Spinal cord (tissue), 10 donors: ENCODE measurements around the gene PCDHB9. TPM values are rescaled to one million over a fixed set of nuclear protein-coding genes. Genes with fewer than 3 reads are reported as not detected.
"Not testable (repeated sequence)": the region's sequence is repeated elsewhere in the genome, so short reads cannot be mapped to it uniquely, and the experiment has no call there.

Experiments
- DNase-seq, 6 donors: peaks; one replicate each; pipeline versions ENCODE4 v3.0.0 to v3.0.0-alpha.2; 2013 to 2015; ENCODE audit warnings: low spot score in 6 of 6, low read depth in 4 of 6
- H3K27ac ChIP-seq: one replicate; pipeline ENCODE4 v1.5.1; 2013; ENCODE audit warnings: low read depth, low read length, control low read depth
- H3K27me3 ChIP-seq: one replicate; pipeline ENCODE4 v1.6.1; 2013; ENCODE audit warnings: low read length; ENCODE audit not compliant: control insufficient read depth, insufficient read depth
- H3K36me3 ChIP-seq: one replicate; pipeline ENCODE4 v1.6.1; 2013; ENCODE audit warnings: low read length; ENCODE audit not compliant: control insufficient read depth, insufficient read depth
- H3K4me1 ChIP-seq: one replicate; pipeline ENCODE4 v1.6.1; 2013; ENCODE audit warnings: low read length; ENCODE audit not compliant: control insufficient read depth, insufficient read depth
- H3K4me3 ChIP-seq: one replicate; pipeline ENCODE4 v1.5.1; 2013; ENCODE audit warnings: low read depth, low read length, control low read depth
- H3K9me3 ChIP-seq: one replicate; pipeline ENCODE4 v1.6.1; 2013; ENCODE audit warnings: low read length; ENCODE audit not compliant: control insufficient read depth, insufficient read depth
- WGBS: methylation state at CpG from one replicate; pipeline ENCODE4 v1.1.5; 2013; ENCODE audit warnings: missing lambda C conversion rate; ENCODE audit not compliant: insufficient coverage; 5-methylcytosine and 5-hydroxymethylcytosine counted together
- polyA plus RNA-seq, 2 donors: library from polyadenylated mRNA; unstranded; fragments of 120-200 nt; gene quantifications; one replicate each; pipeline ENCODE4 v1.2.1, GENCODE V29; 2013; ENCODE audit not compliant: insufficient read length in 2 of 2
- total RNA-seq, 2 donors: library from RNA; depleted of rRNA in 1 of 2; stranded (reverse); fragments of 120-200 nt in 1 of 2; fragments of >200 nt in 1 of 2; gene quantifications; one replicate each; pipeline versions ENCODE4 v1.2.3 to v1.2.4, GENCODE V29; 2013 to 2014
- donor health status: healthy.

The PCDHB9 gene
- total and polyA plus RNA-seq, 4 donors: 2.9 to 8.5 (median 5.2) TPM

- 22% methylated on average over 19 of the region's 30 CpGs for WGBS
- H3K9me3 ChIP-seq: peaks cover 15% of the 10 kb centered on the region
Observed at GRCh38 chr5:141225421-141225820, 38.5 kb downstream of the PCDHB9 start.

GRCh38 chr5:141234109-141234667, 47.2 kb downstream of the PCDHB9 start:
- DNase-seq: peak in 2 of 6 donors; percentile 33 to 45
- H3K4me3 ChIP-seq: no peak overlapping the region
- peaks cover 14% of the 10 kb centered on the region for H3K9me3 ChIP-seq
- no peak overlapping the region for H3K27ac ChIP-seq
- no peaks in the 10 kb centered on the region for H3K36me3 ChIP-seq
- no peaks in the 10 kb centered on the region for H3K27me3 ChIP-seq
- WGBS: 1% methylated on average over 14 of the region's 15 CpGs
- no peaks in the 10 kb centered on the region for H3K4me1 ChIP-seq

More at GRCh38 chr5:141225421-141225820, 38.5 kb downstream of the PCDHB9 start:
- not testable (repeated sequence) for H3K27me3 ChIP-seq, H3K4me1 ChIP-seq, H3K27ac ChIP-seq, DNase-seq, H3K36me3 ChIP-seq, H3K4me3 ChIP-seq

GRCh38 chr5:141235922-141236321, 49.0 kb downstream of the PCDHB9 start:
- H3K4me3 ChIP-seq, H3K27ac ChIP-seq, DNase-seq, H3K4me1 ChIP-seq, H3K27me3 ChIP-seq, H3K36me3 ChIP-seq: not testable (repeated sequence)
- 17% methylated on average over 40 of the region's 40 CpGs for WGBS
- peaks cover 20% of the 10 kb centered on the region for H3K9me3 ChIP-seq

- 14% methylated on average over 29 of the region's 32 CpGs for WGBS
- H3K27me3 ChIP-seq: no peaks in the 10 kb centered on the region
- H3K27ac ChIP-seq: no peak overlapping the region
- peaks cover 23% of the 10 kb centered on the region for H3K9me3 ChIP-seq
- H3K4me1 ChIP-seq: no peaks in the 10 kb centered on the region
- H3K4me3 ChIP-seq: no peak overlapping the region
- DNase-seq: no peak
- peaks cover 4% of the 10 kb centered on the region for H3K36me3 ChIP-seq
Observed at GRCh38 chr5:141236516-141237313, 49.8 kb downstream of the PCDHB9 start.

Other genes with a start within 250 kb of the PCDHB9 start
Only the 30 nearest of the 37 such genes appear.
- gene PCDHB1, start 135.8 kb upstream of the PCDHB9 start, total RNA-seq: under 1 TPM; 0.06 to 0.20 TPM
- under 1 TPM; 0.05 to 0.11 TPM for gene PCDHB1, start 135.8 kb upstream of the PCDHB9 start, polyA plus RNA-seq
- 1 to 10 TPM; 5.2 to 5.8 TPM for gene PCDHB2, start 92.5 kb upstream of the PCDHB9 start, total RNA-seq
- gene PCDHB2, start 92.5 kb upstream of the PCDHB9 start, polyA plus RNA-seq: 10 to 100 TPM; 10.3 to 10.8 TPM
- gene PCDHB3, start 86.7 kb upstream of the PCDHB9 start, total RNA-seq: 1 to 10 TPM; 2.7 to 5.5 TPM
- 1 to 10 TPM; 2.8 to 4.5 TPM for gene PCDHB3, start 86.7 kb upstream of the PCDHB9 start, polyA plus RNA-seq
- gene PCDHB4, start 65.3 kb upstream of the PCDHB9 start, total RNA-seq: 1 to 10 TPM; 3.2 to 4.1 TPM
- gene PCDHB4, start 65.3 kb upstream of the PCDHB9 start, polyA plus RNA-seq: 1 to 10 TPM; 5.4 to 6.3 TPM
- gene PCDHB5, start 52.0 kb upstream of the PCDHB9 start, total RNA-seq: 10 to 100 TPM in 1 of 2 donors, 1 to 10 TPM in 1; 8.0 to 10.6 TPM
- gene PCDHB5, start 52.0 kb upstream of the PCDHB9 start, polyA plus RNA-seq: 1 to 10 TPM; 5.9 to 6.6 TPM
- 1 to 10 TPM; 1.9 to 2.7 TPM for gene PCDHB6, start 37.1 kb upstream of the PCDHB9 start, total RNA-seq
- gene PCDHB6, start 37.1 kb upstream of the PCDHB9 start, polyA plus RNA-seq: 1 to 10 TPM; 5.4 to 5.5 TPM
- gene PCDHB7, start 14.5 kb upstream of the PCDHB9 start, total RNA-seq: 1 to 10 TPM; 4.6 to 5.2 TPM
- gene PCDHB7, start 14.5 kb upstream of the PCDHB9 start, polyA plus RNA-seq: 1 to 10 TPM; 5.2 to 5.5 TPM
- gene PCDHB8, start 9.4 kb upstream of the PCDHB9 start, total RNA-seq: 1 to 10 TPM; 1.7 to 1.9 TPM
- 1 to 10 TPM; 2.2 to 3.0 TPM for gene PCDHB8, start 9.4 kb upstream of the PCDHB9 start, polyA plus RNA-seq
- 1 to 10 TPM; 3.9 to 4.7 TPM for gene PCDHB16, start 4.8 kb upstream of the PCDHB9 start, total RNA-seq
- gene PCDHB16, start 4.8 kb upstream of the PCDHB9 start, polyA plus RNA-seq: 1 to 10 TPM; 4.9 to 6.5 TPM
- 1 to 10 TPM; 5.9 to 9.3 TPM for gene PCDHB10, start 5.2 kb downstream of the PCDHB9 start, total RNA-seq
- 10 to 100 TPM; 11.6 to 15.8 TPM for gene PCDHB10, start 5.2 kb downstream of the PCDHB9 start, polyA plus RNA-seq
- gene PCDHB11, start 12.5 kb downstream of the PCDHB9 start, total RNA-seq: 1 to 10 TPM; 7.6 to 9.7 TPM
- 1 to 10 TPM; 3.8 to 3.9 TPM for gene PCDHB11, start 12.5 kb downstream of the PCDHB9 start, polyA plus RNA-seq
- gene PCDHB12, start 21.6 kb downstream of the PCDHB9 start, total RNA-seq: 10 to 100 TPM in 1 of 2 donors, 1 to 10 TPM in 1; 5.3 to 10.7 TPM
- gene PCDHB12, start 21.6 kb downstream of the PCDHB9 start, polyA plus RNA-seq: 1 to 10 TPM; 3.3 to 4.9 TPM
- 1 to 10 TPM; 4.5 to 8.7 TPM for gene PCDHB13, start 26.8 kb downstream of the PCDHB9 start, total RNA-seq
- 1 to 10 TPM; 3.8 to 5.0 TPM for gene PCDHB13, start 26.8 kb downstream of the PCDHB9 start, polyA plus RNA-seq
- 10 to 100 TPM; 10.4 to 11.9 TPM for gene PCDHB14, start 36.2 kb downstream of the PCDHB9 start, total RNA-seq
- 10 to 100 TPM; 15.4 to 17.4 TPM for gene PCDHB14, start 36.2 kb downstream of the PCDHB9 start, polyA plus RNA-seq
- 10 to 100 TPM; 10.4 to 15.2 TPM for gene PCDHB15, start 58.2 kb downstream of the PCDHB9 start, total RNA-seq
- 10 to 100 TPM; 12.3 to 21.1 TPM for gene PCDHB15, start 58.2 kb downstream of the PCDHB9 start, polyA plus RNA-seq
- under 1 TPM in 1 of 2 donors, not detected in 1; 0.39 TPM for gene SLC25A2, start 116.9 kb downstream of the PCDHB9 start, total RNA-seq
- gene SLC25A2, start 116.9 kb downstream of the PCDHB9 start, polyA plus RNA-seq: under 1 TPM in 1 of 2 donors, not detected in 1; 0.15 TPM
- gene TAF7, start 133.6 kb downstream of the PCDHB9 start, total RNA-seq: 100 to 1,000 TPM in 1 of 2 donors, 10 to 100 TPM in 1; 98.2 to 111 TPM
- gene TAF7, start 133.6 kb downstream of the PCDHB9 start, polyA plus RNA-seq: 100 to 1,000 TPM in 1 of 2 donors, 10 to 100 TPM in 1; 90.1 to 101 TPM
- 1 to 10 TPM; 1.4 to 3.0 TPM for gene PCDHGA1, start 143.4 kb downstream of the PCDHB9 start, total RNA-seq
- gene PCDHGA1, start 143.4 kb downstream of the PCDHB9 start, polyA plus RNA-seq: 1 to 10 TPM; 2.5 to 3.8 TPM
- 10 to 100 TPM in 1 of 2 donors, 1 to 10 TPM in 1; 8.9 to 10.4 TPM for gene PCDHGA2, start 151.6 kb downstream of the PCDHB9 start, total RNA-seq
- 10 to 100 TPM; 14.0 to 17.7 TPM for gene PCDHGA2, start 151.6 kb downstream of the PCDHB9 start, polyA plus RNA-seq
- gene PCDHGA3, start 156.7 kb downstream of the PCDHB9 start, total RNA-seq: 10 to 100 TPM in 1 of 2 donors, 1 to 10 TPM in 1; 9.2 to 10.5 TPM
- gene PCDHGA3, start 156.7 kb downstream of the PCDHB9 start, polyA plus RNA-seq: 10 to 100 TPM; 12.3 to 19.2 TPM
- 1 to 10 TPM; 6.4 to 8.6 TPM for gene PCDHGB1, start 162.9 kb downstream of the PCDHB9 start, total RNA-seq
- 1 to 10 TPM; 9.8 to 9.9 TPM for gene PCDHGB1, start 162.9 kb downstream of the PCDHB9 start, polyA plus RNA-seq
- 1 to 10 TPM; 7.5 to 8.2 TPM for gene PCDHGA4, start 167.9 kb downstream of the PCDHB9 start, total RNA-seq
- 1 to 10 TPM; 9.5 to 9.9 TPM for gene PCDHGA4, start 167.9 kb downstream of the PCDHB9 start, polyA plus RNA-seq
- 1 to 10 TPM; 6.3 to 6.7 TPM for gene PCDHGB2, start 172.8 kb downstream of the PCDHB9 start, total RNA-seq
- 10 to 100 TPM in 1 of 2 donors, 1 to 10 TPM in 1; 9.0 to 14.0 TPM for gene PCDHGB2, start 172.8 kb downstream of the PCDHB9 start, polyA plus RNA-seq
- 1 to 10 TPM; 7.9 to 8.8 TPM for gene PCDHGA5, start 177.0 kb downstream of the PCDHB9 start, total RNA-seq
- 10 to 100 TPM; 14.0 to 15.5 TPM for gene PCDHGA5, start 177.0 kb downstream of the PCDHB9 start, polyA plus RNA-seq
- 1 to 10 TPM; 6.0 to 8.3 TPM for gene PCDHGB3, start 183.1 kb downstream of the PCDHB9 start, total RNA-seq
- 1 to 10 TPM; 7.1 to 8.4 TPM for gene PCDHGB3, start 183.1 kb downstream of the PCDHB9 start, polyA plus RNA-seq
- 10 to 100 TPM in 1 of 2 donors, 1 to 10 TPM in 1; 8.5 to 12.3 TPM for gene PCDHGA6, start 186.7 kb downstream of the PCDHB9 start, total RNA-seq
- 10 to 100 TPM; 18.4 to 19.2 TPM for gene PCDHGA6, start 186.7 kb downstream of the PCDHB9 start, polyA plus RNA-seq
- 1 to 10 TPM; 6.1 to 6.6 TPM for gene PCDHGA7, start 195.6 kb downstream of the PCDHB9 start, total RNA-seq
- gene PCDHGA7, start 195.6 kb downstream of the PCDHB9 start, polyA plus RNA-seq: 1 to 10 TPM; 5.2 to 6.7 TPM
- gene PCDHGB4, start 200.5 kb downstream of the PCDHB9 start, total RNA-seq: 10 to 100 TPM; 12.5 to 14.9 TPM
- gene PCDHGB4, start 200.5 kb downstream of the PCDHB9 start, polyA plus RNA-seq: 10 to 100 TPM; 10.3 to 16.0 TPM
- 1 to 10 TPM; 4.6 to 5.6 TPM for gene PCDHGA8, start 205.5 kb downstream of the PCDHB9 start, total RNA-seq
- 1 to 10 TPM; 1.9 to 2.1 TPM for gene PCDHGA8, start 205.5 kb downstream of the PCDHB9 start, polyA plus RNA-seq
- 10 to 100 TPM; 17.5 to 21.5 TPM for gene PCDHGB5, start 210.8 kb downstream of the PCDHB9 start, total RNA-seq
- gene PCDHGB5, start 210.8 kb downstream of the PCDHB9 start, polyA plus RNA-seq: 10 to 100 TPM; 22.7 to 33.5 TPM